OCI-LY1 (cell line): ENCODE results near the gene CFAP61.

ENCODE experiments used
- CTCF ChIP-seq: fragments of 200-600 bp; sonication (generic), shearing (Covaris generic); IDR thresholded peaks from 2 replicates; pipeline ENCODE4 v1.5.1; 2017; ENCODE audit warnings: mild to moderate bottlenecking, antibody characterized with exemption, low read length, moderate library complexity, mixed read lengths
- EZH2 ChIP-seq: fragments of 200-600 bp; sonication (generic), shearing (Covaris generic); IDR thresholded peaks from 2 replicates; pipeline ENCODE4 v1.8.0; 2017; ENCODE audit warnings: borderline replicate concordance, mixed run types, mild to moderate bottlenecking, antibody characterized with exemption, low read length, moderate library complexity, mixed read lengths

- TF ChIP-seq EZH2, result no peak
- TF ChIP-seq CTCF, result no peak
Observed at GRCh38 chr20:20277894-20278335, 225.6 kb downstream of the CFAP61 start.
